Tongue (tissue), 3 donors: ENCODE results near the gene KCNMB4. TPM values are rescaled to one million over a fixed set of nuclear protein-coding genes. Genes with fewer than 3 reads are reported as not detected.

ENCODE experiments used
- DNase-seq: peaks from one replicate; pipeline ENCODE4 v3.0.0-alpha.2; 2015
- small RNA-seq: library from RNA; depleted of rRNA; stranded (forward); fragments of <200 nt; gene quantifications from one replicate; pipeline ENCODE3, GENCODE V24; 2014; ENCODE audit warnings: low replicate concordance
- total RNA-seq: library from RNA; depleted of rRNA; stranded (reverse); fragments of >200 nt; gene quantifications from one replicate; pipeline ENCODE4 v1.2.3, GENCODE V29; 2014

Gene KCNMB4
- total RNA-seq, 1 donor from 2014 or later, result 6.1 TPM

DNA sequence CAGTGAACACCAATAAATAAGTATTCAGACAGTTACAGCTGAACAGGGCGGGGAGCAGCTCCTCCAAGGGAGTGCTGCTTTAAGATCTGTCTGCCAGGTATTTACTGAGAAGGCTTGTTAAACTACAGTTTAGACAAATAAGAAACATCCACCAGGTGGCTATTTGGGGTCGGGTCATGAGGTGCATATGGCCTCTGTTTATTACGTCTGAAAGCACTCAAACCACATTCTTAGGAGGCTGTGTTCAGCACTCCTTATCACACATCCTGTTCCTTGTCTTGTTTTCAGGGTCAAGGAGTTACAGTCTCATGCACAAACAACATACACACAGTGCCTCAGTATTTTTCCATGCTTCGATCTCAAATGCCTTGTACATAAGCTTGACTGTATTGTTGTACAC is 78.8 kb downstream of the KCNMB4 start:
- no peak for DNase-seq

DNA sequence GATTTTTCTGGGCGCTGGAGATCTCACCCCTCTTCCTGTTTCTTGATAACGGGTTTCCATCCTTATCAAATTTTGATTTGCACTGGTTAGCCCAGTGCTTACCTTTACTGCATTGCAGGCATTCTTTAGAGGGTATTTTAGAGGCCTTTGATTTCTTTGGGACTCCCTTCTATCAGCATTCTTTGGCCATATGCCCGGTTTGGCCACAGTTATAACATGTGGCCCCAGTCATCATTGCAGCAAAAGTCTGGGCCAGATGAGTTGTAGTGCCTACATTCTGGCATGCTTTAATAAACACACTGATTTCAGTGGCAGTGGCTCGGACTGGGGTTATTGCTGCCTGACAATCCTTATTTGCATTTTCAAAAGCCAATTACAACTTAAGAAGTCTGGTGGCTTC is 82.3 kb downstream of the KCNMB4 start:
- no peak for DNase-seq

DNA sequence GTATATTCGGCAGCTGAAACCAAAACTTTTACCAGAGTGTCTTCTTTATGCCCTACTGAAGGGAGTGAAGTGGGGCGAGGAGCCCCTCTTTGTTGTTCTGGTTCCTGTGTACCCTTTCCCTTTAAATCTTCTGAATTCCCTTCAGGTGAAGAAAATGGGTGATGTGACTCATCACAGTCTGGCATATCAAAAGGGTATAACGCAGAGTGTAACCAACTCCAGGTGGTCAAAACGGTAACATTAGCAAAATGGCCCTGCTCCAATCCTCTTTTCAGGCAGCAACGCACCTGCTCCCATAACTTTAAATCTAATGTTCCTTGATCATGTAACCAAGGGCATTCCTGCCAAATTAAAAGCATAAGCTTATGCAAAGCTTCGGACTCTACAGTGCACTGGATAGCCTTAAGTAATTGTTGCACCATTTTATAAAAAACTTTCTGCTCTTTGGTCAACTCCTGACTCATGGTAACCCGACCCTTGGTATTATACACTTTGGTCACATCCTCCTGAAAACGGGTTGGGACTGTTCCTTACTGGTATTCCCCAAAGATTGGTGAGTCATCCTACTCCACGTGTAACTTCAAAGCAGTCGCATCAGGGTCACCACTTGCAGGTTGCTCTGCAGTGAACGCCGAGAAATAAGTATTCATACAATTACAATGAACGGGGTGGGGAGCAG is 83.1 kb downstream of the KCNMB4 start:
- no peak for DNase-seq

DNA sequence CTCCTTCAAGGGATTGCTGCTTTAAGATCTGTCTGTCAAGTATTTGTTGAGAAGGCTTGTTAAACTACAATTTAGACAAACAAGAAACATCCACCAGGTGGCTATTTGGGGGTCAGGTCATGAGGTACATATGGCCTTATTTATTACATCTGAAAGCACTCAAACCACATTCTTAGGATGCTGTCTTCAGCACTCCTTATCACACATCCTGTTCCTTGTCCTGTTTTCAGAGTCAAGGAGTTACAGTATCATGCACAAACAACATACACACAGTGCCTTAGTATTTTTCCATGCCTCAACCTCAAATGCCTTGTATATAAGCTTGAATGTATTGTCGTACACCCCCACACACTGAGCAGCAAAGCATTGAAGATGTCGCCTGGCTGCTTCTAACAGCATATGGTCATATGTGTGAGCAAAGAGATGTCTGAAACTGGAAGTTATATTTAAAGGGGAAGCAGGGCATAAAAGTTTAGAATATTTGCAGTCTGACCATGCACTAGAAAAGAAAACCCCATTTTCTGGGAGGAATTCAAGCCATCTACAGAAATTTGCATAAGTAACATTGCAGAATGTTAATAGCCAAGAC is 83.8 kb downstream of the KCNMB4 start:
- DNase-seq, result no peak

DNA sequence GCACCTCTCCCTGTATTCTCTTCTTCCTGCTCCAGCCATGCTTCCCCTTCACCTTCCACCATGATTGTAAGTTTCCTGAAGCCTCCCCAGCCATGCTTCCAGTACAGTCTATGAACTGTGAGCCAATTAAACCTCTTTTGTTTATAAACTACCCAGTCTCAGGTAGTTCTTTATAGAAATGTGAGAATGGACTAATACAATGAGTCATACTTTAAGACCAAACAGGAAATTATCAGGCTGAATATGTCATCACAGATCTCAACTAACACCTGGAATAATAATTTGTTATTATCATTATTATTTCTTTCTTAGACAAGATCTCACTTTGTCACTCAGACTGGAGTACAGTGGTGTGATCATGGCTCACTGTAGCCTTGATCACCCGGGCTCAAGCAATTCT is 85.4 kb downstream of the KCNMB4 start:
- no peak for DNase-seq

- DNase-seq, result no peak
These were observed 90.9 kb downstream of the KCNMB4 start for GRCh38 chr12:70456953-70457352.

DNA sequence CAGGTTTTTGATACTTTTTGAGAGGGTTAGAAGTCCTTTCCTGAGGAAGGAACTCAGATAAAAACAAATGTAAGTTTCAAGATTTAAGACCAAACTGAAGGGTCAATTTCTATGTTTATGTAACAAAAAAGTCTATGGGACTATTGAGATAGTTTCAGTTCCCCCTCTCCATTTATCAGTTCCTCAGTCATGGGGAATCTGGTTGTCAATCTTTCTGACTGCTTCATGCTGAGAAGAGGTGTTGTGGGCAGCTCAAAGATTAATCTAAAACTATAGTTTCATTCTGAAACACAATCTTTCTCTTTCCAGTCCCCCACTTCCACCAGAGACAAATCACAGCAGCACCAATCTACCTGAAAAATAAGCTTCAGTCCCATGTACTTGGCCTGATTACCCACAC is 93.7 kb downstream of the KCNMB4 start:
- no peak for DNase-seq

DNA sequence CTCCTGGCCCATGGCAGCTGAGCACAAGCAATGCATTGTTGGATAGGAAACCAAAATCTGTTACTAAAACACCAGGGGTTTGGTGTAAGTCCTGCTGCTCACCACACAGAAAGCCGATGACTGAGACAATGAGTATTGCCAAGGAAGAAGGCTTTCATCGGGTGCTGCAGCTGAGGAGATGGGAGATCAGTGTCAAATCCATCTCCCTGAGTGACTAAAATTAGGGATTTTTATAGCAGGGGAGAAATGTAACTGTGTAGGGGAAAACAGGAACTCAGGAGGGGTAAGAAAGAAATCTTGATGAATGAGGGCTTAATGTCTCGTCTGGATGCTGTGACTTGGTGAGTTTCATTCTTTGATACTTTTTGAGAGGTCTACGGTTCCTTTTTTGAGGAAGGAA is 97.9 kb downstream of the KCNMB4 start:
- DNase-seq, result no peak

GRCh38 chr12:70466753-70467152 is 100.7 kb downstream of the KCNMB4 start:
- no peak for DNase-seq

DNA sequence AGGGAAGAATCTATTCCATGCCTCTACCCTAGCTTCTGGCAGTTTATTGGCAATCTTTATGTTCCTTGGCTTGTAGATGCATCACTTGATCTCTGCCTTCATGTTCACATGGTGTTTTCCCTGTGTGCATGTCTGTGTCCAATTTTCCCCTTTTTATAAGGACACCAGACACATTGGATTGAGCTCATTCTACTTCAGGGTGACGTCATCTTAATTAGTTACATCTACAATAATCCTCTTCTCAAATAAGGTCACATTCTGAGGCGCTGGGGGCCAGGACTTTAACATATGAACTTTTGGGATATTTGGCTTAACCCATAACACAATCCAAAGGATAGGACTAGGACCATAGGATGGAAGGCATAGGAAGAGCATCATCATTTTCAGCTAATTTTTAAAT is 101.4 kb downstream of the KCNMB4 start:
- no peak for DNase-seq

DNA sequence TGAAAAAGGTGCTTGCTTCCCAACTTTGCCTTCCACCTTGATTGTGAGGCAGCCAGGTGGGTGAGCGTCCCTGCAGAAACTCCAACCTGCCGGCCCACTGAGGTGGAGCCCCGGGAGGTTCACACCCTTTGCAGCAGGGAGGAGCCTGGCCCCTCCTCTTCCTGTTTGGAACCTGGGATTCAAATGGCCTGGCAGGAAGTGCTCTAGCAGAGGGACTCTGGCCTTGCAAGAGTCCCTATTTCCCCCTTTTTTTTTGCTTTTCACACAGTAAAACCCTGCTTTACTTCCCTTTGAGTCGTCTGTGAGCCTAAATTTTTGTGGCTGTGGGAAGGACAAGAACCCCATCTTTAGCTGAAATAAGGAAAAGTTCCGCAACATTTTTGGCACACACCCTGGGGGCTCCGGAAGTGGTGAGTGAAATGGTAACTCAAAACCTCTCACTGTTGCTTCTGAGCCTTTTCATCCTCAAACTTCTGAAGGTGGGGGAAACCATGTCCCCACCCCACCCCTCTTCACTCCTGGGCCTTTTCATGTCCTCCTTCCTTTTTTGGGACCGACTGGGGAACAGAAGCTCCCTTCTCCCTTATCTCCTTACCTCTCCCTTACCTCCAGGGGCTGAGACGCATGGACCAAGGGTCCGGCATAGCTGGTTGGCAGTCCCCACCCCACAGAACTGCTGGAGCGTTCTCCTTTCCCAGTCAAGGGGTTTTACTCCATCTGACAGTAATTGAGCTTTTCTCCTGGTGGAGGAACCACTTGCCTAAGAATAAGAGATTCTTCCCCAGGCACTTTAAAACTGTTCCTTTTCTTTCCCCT is 102.0 kb downstream of the KCNMB4 start:
- DNase-seq, result no peak

DNA sequence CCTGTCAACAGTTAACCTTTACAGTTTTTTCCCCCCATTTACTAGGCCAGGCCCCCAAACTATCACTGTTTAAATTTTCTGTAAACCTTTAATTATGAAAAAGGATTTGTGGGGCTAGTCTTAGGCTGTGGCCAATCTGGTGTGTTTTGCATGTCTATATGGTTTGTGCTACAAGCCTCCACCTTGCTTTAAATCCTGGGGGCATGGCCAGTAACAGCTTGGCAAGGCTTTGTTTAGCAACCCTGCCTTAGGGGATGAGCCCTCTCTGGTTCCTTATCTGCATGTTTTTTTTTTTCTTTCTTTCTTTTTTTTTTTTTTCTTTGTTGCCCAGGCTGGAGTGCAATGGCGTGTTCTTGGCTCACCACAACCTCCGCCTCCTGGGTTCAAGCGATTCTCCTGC is 102.7 kb downstream of the KCNMB4 start:
- DNase-seq, result no peak

- no peak for DNase-seq
These were observed 103.2 kb downstream of the KCNMB4 start for GRCh38 chr12:70469221-70469820.

- no peak for DNase-seq
These were observed 116.7 kb downstream of the KCNMB4 start for GRCh38 chr12:70482764-70483163.

Small RNA genes lying within 50 kb of the gene (small RNA-seq; reads per million reads assigned to genes)
- not detected for gene RNU4-65P

Other genes starting within 250 kb of the KCNMB4 start
- 274 TPM for gene CNOT2, start 122.9 kb upstream of the KCNMB4 start, total RNA-seq